HepG2 (cell line): ENCODE measurements around the gene USP30. TPM values are rescaled to one million over a fixed set of nuclear protein-coding genes. Genes with fewer than 3 reads are reported as not detected.

Experiments used
- EP300 ChIP-seq, 3 experiments: sonication (generic) in 1 of 3; formaldehyde crosslinking in 1 of 3; IDR thresholded peaks; 2 replicates each; pipeline versions ENCODE4 v1.5.1 to v1.6.1; 2011 to 2020; ENCODE audit warnings: low read depth in 2 of 3, low read length in 2 of 3, borderline replicate concordance in 1 of 3, improper control_type of control experiment in 1 of 3, mild to moderate bottlenecking in 1 of 3, missing genetic modification reagents in 1 of 3, moderate library complexity in 1 of 3
- FOXC1 ChIP-seq: sonication (generic); formaldehyde crosslinking; IDR thresholded peaks from 2 replicates; pipeline ENCODE4 v1.8.0; 2022; ENCODE audit warnings: mild to moderate bottlenecking, missing genetic modification reagents, borderline replicate concordance
- GABPB1 ChIP-seq: IDR thresholded peaks from 2 replicates; pipeline ENCODE4 v1.6.1; 2016; ENCODE audit warnings: mild to moderate bottlenecking, missing genetic modification reagents, moderate library complexity, missing compliant biosample characterization
- GATAD1 ChIP-seq: IDR thresholded peaks from 2 replicates; pipeline ENCODE4 v1.6.1; 2016; ENCODE audit warnings: missing genetic modification reagents, missing compliant biosample characterization
- KLF11 ChIP-seq: IDR thresholded peaks from 2 replicates; pipeline ENCODE4 v1.6.1; 2016; ENCODE audit warnings: missing compliant biosample characterization
- RARG ChIP-seq: sonication (generic); formaldehyde crosslinking; IDR thresholded peaks from 2 replicates; pipeline ENCODE4 v1.4.0; 2020; ENCODE audit warnings: low read depth, mild to moderate bottlenecking, missing genetic modification reagents
- TRIM24 ChIP-seq: sonication (generic); formaldehyde crosslinking; IDR thresholded peaks from 2 replicates; pipeline ENCODE4 v1.8.0; 2022; ENCODE audit warnings: mild to moderate bottlenecking, missing genetic modification reagents
- ZNF263 ChIP-seq: sonication (generic); formaldehyde crosslinking; IDR thresholded peaks from 2 replicates; pipeline ENCODE4 v1.4.0; 2020; ENCODE audit warnings: missing genetic modification reagents
- ZNF317 ChIP-seq: sonication (generic); formaldehyde crosslinking; IDR thresholded peaks from 2 replicates; pipeline ENCODE4 v1.5.0; 2020; ENCODE audit warnings: mild to moderate bottlenecking, missing genetic modification reagents
- ZNF607 ChIP-seq: sonication (generic); formaldehyde crosslinking; IDR thresholded peaks from 2 replicates; pipeline ENCODE4 v1.5.1; 2020; ENCODE audit warnings: missing genetic modification reagents, mild to moderate bottlenecking, borderline replicate concordance
- ZNF772 ChIP-seq: sonication (generic); formaldehyde crosslinking; IDR thresholded peaks from 2 replicates; pipeline ENCODE4 v1.5.0; 2020; ENCODE audit warnings: mild to moderate bottlenecking, missing genetic modification reagents
- ZNF839 ChIP-seq: sonication (generic); formaldehyde crosslinking; IDR thresholded peaks from 2 replicates; pipeline ENCODE4 v1.4.0; 2020; ENCODE audit warnings: missing genetic modification reagents, mild to moderate bottlenecking, borderline replicate concordance
- ZSCAN29 ChIP-seq: sonication (generic); formaldehyde crosslinking; conservative IDR thresholded peaks from 2 replicates; pipeline ENCODE4 v1.4.0; 2020; ENCODE audit warnings: mild to moderate bottlenecking, missing genetic modification reagents
- polyA plus RNA-seq, 8 experiments: library from polyadenylated mRNA; depleted of rRNA in 3 of 8; stranded (reverse) in 7 of 8; unstranded in 1 of 8; fragments of >200 nt; fragmentation: Illumina TruSeq in 4 of 8; extraction: Trizol in 4 of 8; gene quantifications; 2 replicates each; pipeline versions ENCODE4 v1.2.1 to v1.2.3, GENCODE V29; 2011 to 2016; ENCODE audit warnings: low read depth in 4 of 8, missing spikeins in 1 of 8, mixed read lengths in 1 of 8; ENCODE audit not compliant: insufficient read depth in 1 of 8
- total RNA-seq, 5 experiments: library from RNA; depleted of rRNA; stranded (reverse); fragments of >200 nt; fragmentation: Illumina TruSeq; extraction: Trizol; gene quantifications; 2 replicates each; pipeline ENCODE4 v1.2.3, GENCODE V29; 2016; ENCODE audit warnings: low read depth in 1 of 5
- TF ChIP-seq, protein P1 (sequence below): sonication (generic); formaldehyde crosslinking; conservative IDR thresholded peaks from 2 replicates; pipeline ENCODE4 v1.5.0; 2020; ENCODE audit warnings: missing genetic modification reagents
- TF ChIP-seq, protein P2 (sequence below): sonication (generic); formaldehyde crosslinking; IDR thresholded peaks from 2 replicates; pipeline ENCODE4 v1.4.0; 2020; ENCODE audit warnings: missing genetic modification reagents, borderline replicate concordance
- TF ChIP-seq, protein P3 (sequence below): sonication (generic); formaldehyde crosslinking; IDR thresholded peaks from 2 replicates; pipeline ENCODE4 v1.4.0; 2020; ENCODE audit warnings: missing genetic modification reagents
- TF ChIP-seq, protein P4 (sequence below): sonication (generic); formaldehyde crosslinking; IDR thresholded peaks from 2 replicates; pipeline ENCODE4 v1.4.0; 2020; ENCODE audit warnings: missing genetic modification reagents

USP30 gene
- total and polyA plus RNA-seq, 2 of the 13 experiments (the other 11 are each of a cell fraction or from before 2014, with no cell fraction given): 11.2 to 20.8 TPM

DNA sequence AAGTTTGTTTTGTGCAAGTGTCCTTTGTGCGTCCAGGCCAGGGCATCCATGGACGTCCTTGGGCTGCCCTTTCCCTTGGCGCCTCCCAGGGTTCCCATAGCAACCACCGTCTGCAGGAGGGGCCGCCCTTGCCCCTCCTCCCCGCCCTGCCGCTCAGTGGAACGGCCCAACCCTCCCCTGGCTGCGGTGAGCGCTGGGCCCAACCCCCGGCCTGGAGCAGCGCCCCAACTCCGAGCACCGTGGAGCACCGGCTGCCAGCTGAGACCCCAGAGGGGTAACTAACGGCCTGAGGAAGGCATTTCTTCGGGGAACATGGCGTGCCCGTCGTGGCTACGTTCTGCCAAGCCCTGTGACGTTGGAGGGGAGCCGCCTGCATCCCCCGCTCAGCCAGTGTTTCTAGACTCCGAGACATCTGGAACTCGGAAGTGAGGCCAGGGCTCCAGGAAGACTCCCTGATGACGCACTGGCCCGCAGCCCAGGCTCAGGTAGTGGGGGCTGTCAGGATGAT, 58.7 kb downstream of the USP30 start (continued):
- TF ChIP-seq, protein P1, sequence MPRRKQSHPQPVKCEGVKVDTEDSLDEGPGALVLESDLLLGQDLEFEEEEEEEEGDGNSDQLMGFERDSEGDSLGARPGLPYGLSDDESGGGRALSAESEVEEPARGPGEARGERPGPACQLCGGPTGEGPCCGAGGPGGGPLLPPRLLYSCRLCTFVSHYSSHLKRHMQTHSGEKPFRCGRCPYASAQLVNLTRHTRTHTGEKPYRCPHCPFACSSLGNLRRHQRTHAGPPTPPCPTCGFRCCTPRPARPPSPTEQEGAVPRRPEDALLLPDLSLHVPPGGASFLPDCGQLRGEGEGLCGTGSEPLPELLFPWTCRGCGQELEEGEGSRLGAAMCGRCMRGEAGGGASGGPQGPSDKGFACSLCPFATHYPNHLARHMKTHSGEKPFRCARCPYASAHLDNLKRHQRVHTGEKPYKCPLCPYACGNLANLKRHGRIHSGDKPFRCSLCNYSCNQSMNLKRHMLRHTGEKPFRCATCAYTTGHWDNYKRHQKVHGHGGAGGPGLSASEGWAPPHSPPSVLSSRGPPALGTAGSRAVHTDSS (CRISPR knock-in tag): no peak
- TF ChIP-seq ZNF263: peak; percentile 84
- TF ChIP-seq EP300 (IDR thresholded peaks at IDR 0.05; ENCODE audit: low read depth in 2 of 2, low read length in 2 of 2): no peak
- peak; percentile 27; the same call in 1 of the 2 replicates for TF ChIP-seq EP300 (CRISPR knock-in tag; IDR thresholded peaks at IDR 0.05; ENCODE audit: borderline replicate concordance)
- peak; percentile 55; the same call in 1 of the 2 replicates for TF ChIP-seq ZNF772 (CRISPR knock-in tag)
- TF ChIP-seq GATAD1 (CRISPR knock-in tag): peak; percentile 50
- peak; percentile 55; the same call in 1 of the 2 replicates for TF ChIP-seq ZNF839
- peak; percentile 58; the same call in 1 of the 2 replicates for TF ChIP-seq ZNF607 (CRISPR knock-in tag)
- 0 out of 2 replicates have a peak, but pooled peaks have one; percentile 23 for TF ChIP-seq KLF11 (CRISPR knock-in tag)
- TF ChIP-seq, protein P2, sequence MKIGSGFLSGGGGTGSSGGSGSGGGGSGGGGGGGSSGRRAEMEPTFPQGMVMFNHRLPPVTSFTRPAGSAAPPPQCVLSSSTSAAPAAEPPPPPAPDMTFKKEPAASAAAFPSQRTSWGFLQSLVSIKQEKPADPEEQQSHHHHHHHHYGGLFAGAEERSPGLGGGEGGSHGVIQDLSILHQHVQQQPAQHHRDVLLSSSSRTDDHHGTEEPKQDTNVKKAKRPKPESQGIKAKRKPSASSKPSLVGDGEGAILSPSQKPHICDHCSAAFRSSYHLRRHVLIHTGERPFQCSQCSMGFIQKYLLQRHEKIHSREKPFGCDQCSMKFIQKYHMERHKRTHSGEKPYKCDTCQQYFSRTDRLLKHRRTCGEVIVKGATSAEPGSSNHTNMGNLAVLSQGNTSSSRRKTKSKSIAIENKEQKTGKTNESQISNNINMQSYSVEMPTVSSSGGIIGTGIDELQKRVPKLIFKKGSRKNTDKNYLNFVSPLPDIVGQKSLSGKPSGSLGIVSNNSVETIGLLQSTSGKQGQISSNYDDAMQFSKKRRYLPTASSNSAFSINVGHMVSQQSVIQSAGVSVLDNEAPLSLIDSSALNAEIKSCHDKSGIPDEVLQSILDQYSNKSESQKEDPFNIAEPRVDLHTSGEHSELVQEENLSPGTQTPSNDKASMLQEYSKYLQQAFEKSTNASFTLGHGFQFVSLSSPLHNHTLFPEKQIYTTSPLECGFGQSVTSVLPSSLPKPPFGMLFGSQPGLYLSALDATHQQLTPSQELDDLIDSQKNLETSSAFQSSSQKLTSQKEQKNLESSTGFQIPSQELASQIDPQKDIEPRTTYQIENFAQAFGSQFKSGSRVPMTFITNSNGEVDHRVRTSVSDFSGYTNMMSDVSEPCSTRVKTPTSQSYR (CRISPR knock-in tag): peak; percentile 74; the same call in 1 of the 2 replicates
- TF ChIP-seq, protein P3, sequence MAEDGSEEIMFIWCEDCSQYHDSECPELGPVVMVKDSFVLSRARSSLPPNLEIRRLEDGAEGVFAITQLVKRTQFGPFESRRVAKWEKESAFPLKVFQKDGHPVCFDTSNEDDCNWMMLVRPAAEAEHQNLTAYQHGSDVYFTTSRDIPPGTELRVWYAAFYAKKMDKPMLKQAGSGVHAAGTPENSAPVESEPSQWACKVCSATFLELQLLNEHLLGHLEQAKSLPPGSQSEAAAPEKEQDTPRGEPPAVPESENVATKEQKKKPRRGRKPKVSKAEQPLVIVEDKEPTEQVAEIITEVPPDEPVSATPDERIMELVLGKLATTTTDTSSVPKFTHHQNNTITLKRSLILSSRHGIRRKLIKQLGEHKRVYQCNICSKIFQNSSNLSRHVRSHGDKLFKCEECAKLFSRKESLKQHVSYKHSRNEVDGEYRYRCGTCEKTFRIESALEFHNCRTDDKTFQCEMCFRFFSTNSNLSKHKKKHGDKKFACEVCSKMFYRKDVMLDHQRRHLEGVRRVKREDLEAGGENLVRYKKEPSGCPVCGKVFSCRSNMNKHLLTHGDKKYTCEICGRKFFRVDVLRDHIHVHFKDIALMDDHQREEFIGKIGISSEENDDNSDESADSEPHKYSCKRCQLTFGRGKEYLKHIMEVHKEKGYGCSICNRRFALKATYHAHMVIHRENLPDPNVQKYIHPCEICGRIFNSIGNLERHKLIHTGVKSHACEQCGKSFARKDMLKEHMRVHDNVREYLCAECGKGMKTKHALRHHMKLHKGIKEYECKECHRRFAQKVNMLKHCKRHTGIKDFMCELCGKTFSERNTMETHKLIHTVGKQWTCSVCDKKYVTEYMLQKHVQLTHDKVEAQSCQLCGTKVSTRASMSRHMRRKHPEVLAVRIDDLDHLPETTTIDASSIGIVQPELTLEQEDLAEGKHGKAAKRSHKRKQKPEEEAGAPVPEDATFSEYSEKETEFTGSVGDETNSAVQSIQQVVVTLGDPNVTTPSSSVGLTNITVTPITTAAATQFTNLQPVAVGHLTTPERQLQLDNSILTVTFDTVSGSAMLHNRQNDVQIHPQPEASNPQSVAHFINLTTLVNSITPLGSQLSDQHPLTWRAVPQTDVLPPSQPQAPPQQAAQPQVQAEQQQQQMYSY (CRISPR knock-in tag): peak; percentile 79
- no peak for TF ChIP-seq TRIM24
- no peak for TF ChIP-seq ZSCAN29
- peak; percentile 83 for TF ChIP-seq GABPB1 (CRISPR knock-in tag)
- TF ChIP-seq RARG (CRISPR knock-in tag): no peak
- no peak for TF ChIP-seq FOXC1 (CRISPR knock-in tag)
- TF ChIP-seq, protein P4, sequence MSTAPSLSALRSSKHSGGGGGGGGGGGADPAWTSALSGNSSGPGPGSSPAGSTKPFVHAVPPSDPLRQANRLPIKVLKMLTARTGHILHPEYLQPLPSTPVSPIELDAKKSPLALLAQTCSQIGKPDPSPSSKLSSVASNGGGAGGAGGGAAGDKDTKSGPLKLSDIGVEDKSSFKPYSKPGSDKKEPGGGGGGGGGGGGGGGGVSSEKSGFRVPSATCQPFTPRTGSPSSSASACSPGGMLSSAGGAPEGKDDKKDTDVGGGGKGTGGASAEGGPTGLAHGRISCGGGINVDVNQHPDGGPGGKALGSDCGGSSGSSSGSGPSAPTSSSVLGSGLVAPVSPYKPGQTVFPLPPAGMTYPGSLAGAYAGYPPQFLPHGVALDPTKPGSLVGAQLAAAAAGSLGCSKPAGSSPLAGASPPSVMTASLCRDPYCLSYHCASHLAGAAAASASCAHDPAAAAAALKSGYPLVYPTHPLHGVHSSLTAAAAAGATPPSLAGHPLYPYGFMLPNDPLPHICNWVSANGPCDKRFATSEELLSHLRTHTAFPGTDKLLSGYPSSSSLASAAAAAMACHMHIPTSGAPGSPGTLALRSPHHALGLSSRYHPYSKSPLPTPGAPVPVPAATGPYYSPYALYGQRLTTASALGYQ (CRISPR knock-in tag): no peak
- peak; percentile 43; the same call in 1 of the 2 replicates for TF ChIP-seq ZNF317 (CRISPR knock-in tag)
